K562 (cell line): ENCODE data around the gene SLC7A8. TPM values are rescaled to one million over a fixed set of nuclear protein-coding genes. Genes with fewer than 3 reads are reported as not detected.

Experiments
- ATF1 ChIP-seq, 2 experiments: fragments of 450-650 bp in 1 of 2; IDR thresholded peaks; 2 replicates each; pipeline ENCODE4 v1.6.1; 2016; ENCODE audit warnings: missing compliant biosample characterization in 1 of 2, missing genetic modification characterization in 1 of 2
- BACH1 ChIP-seq: fragments of 200-800 bp; sonication (Bioruptor generic); IDR thresholded peaks from 2 replicates; pipeline ENCODE4 v1.6.1; 2016; ENCODE audit warnings: missing genetic modification characterization, missing compliant biosample characterization
- CBX1 ChIP-seq: sonication (generic); IDR thresholded peaks from 2 replicates; pipeline ENCODE4 v1.6.1; 2016; ENCODE audit warnings: antibody characterized with exemption, low read depth, mild to moderate bottlenecking
- ETV5 ChIP-seq: sonication (generic); formaldehyde crosslinking; IDR thresholded peaks from 2 replicates; pipeline ENCODE4 v1.4.0; 2020; ENCODE audit warnings: low read depth, mild to moderate bottlenecking, missing genetic modification reagents
- FOXA3 ChIP-seq, 2 experiments: fragments of 450-650 bp in 1 of 2; sonication (generic) in 1 of 2; formaldehyde crosslinking; IDR thresholded peaks in 1 of 2; conservative IDR thresholded peaks in 1 of 2; 2 replicates each; pipeline versions ENCODE4 v1.4.0 to v1.8.0; 2020 to 2022; ENCODE audit warnings: mild to moderate bottlenecking in 2 of 2, missing genetic modification reagents in 1 of 2
- GATAD2A ChIP-seq: fragments of 450-650 bp; IDR thresholded peaks from 2 replicates; pipeline ENCODE4 v1.6.1; 2017
- GTF2F1 ChIP-seq: IDR thresholded peaks from 2 replicates; pipeline ENCODE4 v1.6.1; 2011; ENCODE audit warnings: low read depth, low read length, improper control_type of control experiment
- HLTF ChIP-seq: fragments of 450-650 bp; IDR thresholded peaks from 2 replicates; pipeline ENCODE4 v1.6.1; 2016
- KDM5B ChIP-seq: fragments of 200-600 bp; sonication (generic); IDR thresholded peaks from 2 replicates; pipeline ENCODE4 v1.6.1; 2012; ENCODE audit warnings: low read depth, mild to moderate bottlenecking, moderate library complexity, low read length, control low read depth, inconsistent platforms; ENCODE audit not compliant: insufficient replicate concordance
- MTA3 ChIP-seq: fragments of 450-650 bp; formaldehyde crosslinking; IDR thresholded peaks from 2 replicates; pipeline ENCODE4 v1.6.1; 2017; ENCODE audit warnings: mild to moderate bottlenecking, borderline replicate concordance
- NONO ChIP-seq, 2 experiments: fragments of 200-400 bp in 1 of 2; fragments of 450-650 bp in 1 of 2; formaldehyde crosslinking in 1 of 2; IDR thresholded peaks; 2 replicates each; pipeline ENCODE4 v1.6.1; 2017; ENCODE audit warnings: low read depth in 2 of 2, mild to moderate bottlenecking in 2 of 2, moderate library complexity in 2 of 2, low read length in 1 of 2
- SMARCA4 ChIP-seq: fragments of 450-650 bp; IDR thresholded peaks from 2 replicates; pipeline ENCODE4 v1.6.1; 2016
- SPI1 ChIP-seq: IDR thresholded peaks from 2 replicates; pipeline ENCODE4 v1.6.1; 2011; ENCODE audit warnings: low read depth, low read length, control low read depth, borderline replicate concordance
- TFAP4 ChIP-seq: sonication (generic); formaldehyde crosslinking; IDR thresholded peaks from 2 replicates; pipeline ENCODE4 v1.8.0; 2022; ENCODE audit warnings: missing genetic modification reagents, mild to moderate bottlenecking, moderate library complexity, borderline replicate concordance
- YY1 ChIP-seq, 3 experiments: IDR thresholded peaks; 2 replicates each; pipeline ENCODE4 v1.6.1; 2011; ENCODE audit warnings: low read length in 2 of 3, mild to moderate bottlenecking in 2 of 3, moderate library complexity in 2 of 3, borderline replicate concordance in 1 of 3, control low read depth in 1 of 3, low read depth in 1 of 3; ENCODE audit not compliant: insufficient read depth in 3 of 3, insufficient replicate concordance in 2 of 3, control insufficient read depth in 1 of 3, insufficient read length in 1 of 3; ENCODE audit errors: extremely low read depth in 1 of 3
- ZC3H11A ChIP-seq: IDR thresholded peaks from 2 replicates; pipeline ENCODE4 v1.6.1; 2012; ENCODE audit warnings: low read depth, low read length, improper control_type of control experiment
- ZKSCAN1 ChIP-seq: fragments of 150-350 bp; IDR thresholded peaks from 2 replicates; pipeline ENCODE4 v1.6.1; 2016; ENCODE audit warnings: low read depth, low read length
- ZNF644 ChIP-seq: fragments of 200-800 bp; sonication (Bioruptor generic); IDR thresholded peaks from 2 replicates; pipeline ENCODE4 v1.6.1; 2016; ENCODE audit warnings: low read depth, missing genetic modification characterization, missing compliant biosample characterization
- ZNF717 ChIP-seq: fragments of 250-450 bp; sonication (Bioruptor Pico); IDR thresholded peaks from 2 replicates; pipeline ENCODE4 v1.5.0; 2021
- polyA plus RNA-seq, 8 experiments: library from polyadenylated mRNA; depleted of rRNA in 4 of 8; stranded (reverse) in 5 of 8; unstranded in 3 of 8; fragments of >200 nt; fragmentation: Nextera tagmentation in 2 of 8; fragmentation: Illumina TruSeq in 1 of 8; extraction: Ambion mirVana in 2 of 8; extraction: Trizol in 1 of 8; gene quantifications; 2 replicates each; pipeline versions ENCODE4 v1.2.1 to v1.2.3, GENCODE V29; 2011 to 2014; ENCODE audit warnings: inconsistent platforms in 1 of 8, missing spikeins in 1 of 8
- total RNA-seq, 7 experiments: library from RNA; depleted of rRNA in 6 of 7; stranded (reverse); fragments of >200 nt in 6 of 7; fragmentation: Illumina TruSeq in 2 of 7; extraction: Trizol in 2 of 7; gene quantifications; 2 replicates each; pipeline versions ENCODE4 v1.2.1 to v1.2.3, GENCODE V29; 2011 to 2021; ENCODE audit warnings: low replicate concordance in 1 of 7
- TF ChIP-seq, protein P1 (sequence below): fragments of 450-650 bp; formaldehyde crosslinking; IDR thresholded peaks from 2 replicates; pipeline ENCODE4 v1.4.0; 2020; ENCODE audit warnings: mild to moderate bottlenecking, moderate library complexity
- TF ChIP-seq, protein P2 (sequence below), 2 experiments: fragments of 450-650 bp; IDR thresholded peaks; 2 replicates each; pipeline ENCODE4 v1.6.1; 2016

SLC7A8 gene
- total and polyA plus RNA-seq, 9 of the 15 experiments (the other 6 are each of a cell fraction or from before 2014, with no cell fraction given): 2.0 to 33.0 (median 6.0) TPM

DNA sequence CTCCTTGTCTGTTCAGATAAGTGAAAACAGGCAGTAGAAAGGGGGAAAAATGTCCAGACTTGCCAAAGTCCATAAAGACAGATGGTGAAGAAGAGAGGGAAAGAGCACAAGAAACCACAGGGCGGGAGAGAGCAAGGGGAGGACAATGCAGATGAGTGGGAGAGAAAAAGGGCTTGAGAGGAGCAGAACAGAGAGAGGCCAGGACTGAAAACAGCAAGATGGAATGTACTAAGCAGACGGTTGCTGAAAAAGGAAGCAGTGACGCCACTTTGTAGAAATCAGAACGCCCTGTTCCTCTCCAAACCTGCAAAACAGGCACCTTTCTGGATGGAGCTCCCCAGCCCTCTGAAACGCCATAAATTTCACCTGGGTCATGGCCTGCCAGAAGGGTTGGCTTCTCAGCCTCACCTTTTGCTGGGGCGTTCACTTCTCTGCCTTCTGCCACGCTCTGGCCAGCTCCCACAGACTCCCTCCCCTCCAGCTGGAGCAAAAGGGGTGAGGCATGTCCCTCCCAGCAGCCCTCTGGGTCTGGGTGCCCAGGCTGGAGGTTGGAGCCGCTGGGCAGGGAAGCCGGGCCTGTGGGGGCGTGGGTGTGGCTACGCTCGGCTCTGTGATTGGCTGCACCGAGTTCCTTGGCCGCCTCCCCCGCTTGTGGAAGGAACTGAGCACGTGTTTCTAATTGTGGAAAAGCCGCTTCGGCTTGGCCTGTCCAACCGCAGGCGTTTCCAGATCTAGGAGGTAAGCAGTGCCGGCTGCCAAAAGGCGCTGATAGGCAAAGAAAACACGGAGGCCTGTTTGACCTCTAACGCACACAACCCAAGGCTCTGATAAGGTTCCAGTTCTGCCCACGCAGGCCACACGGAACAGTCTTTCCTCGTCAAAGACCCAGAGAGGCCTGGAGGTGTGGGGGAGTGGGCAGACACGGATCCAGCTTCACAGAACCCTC, 29.3 kb downstream of the SLC7A8 start (continued):
- TF ChIP-seq, protein P1, sequence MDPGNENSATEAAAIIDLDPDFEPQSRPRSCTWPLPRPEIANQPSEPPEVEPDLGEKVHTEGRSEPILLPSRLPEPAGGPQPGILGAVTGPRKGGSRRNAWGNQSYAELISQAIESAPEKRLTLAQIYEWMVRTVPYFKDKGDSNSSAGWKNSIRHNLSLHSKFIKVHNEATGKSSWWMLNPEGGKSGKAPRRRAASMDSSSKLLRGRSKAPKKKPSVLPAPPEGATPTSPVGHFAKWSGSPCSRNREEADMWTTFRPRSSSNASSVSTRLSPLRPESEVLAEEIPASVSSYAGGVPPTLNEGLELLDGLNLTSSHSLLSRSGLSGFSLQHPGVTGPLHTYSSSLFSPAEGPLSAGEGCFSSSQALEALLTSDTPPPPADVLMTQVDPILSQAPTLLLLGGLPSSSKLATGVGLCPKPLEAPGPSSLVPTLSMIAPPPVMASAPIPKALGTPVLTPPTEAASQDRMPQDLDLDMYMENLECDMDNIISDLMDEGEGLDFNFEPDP (CRISPR knock-in tag): no peak
- TF ChIP-seq ZNF644 (tag): peak; percentile 51; the same call in 1 of the 2 replicates
- TF ChIP-seq GTF2F1: no peak
- 0 out of 2 replicates have a peak, but pooled peaks have one; percentile 13 for TF ChIP-seq HLTF
- no peak for TF ChIP-seq BACH1 (tag)
- TF ChIP-seq ZKSCAN1: peak; percentile 97
- no peak for TF ChIP-seq ATF1 (CRISPR knock-in tag; IDR thresholded peaks at IDR 0.05)
- TF ChIP-seq ATF1 (tag; IDR thresholded peaks at IDR 0.05): 0 out of 2 replicates have a peak, but pooled peaks have one; percentile 75
- TF ChIP-seq ZNF717 (CRISPR knock-in tag): no peak
- TF ChIP-seq, protein P2, sequence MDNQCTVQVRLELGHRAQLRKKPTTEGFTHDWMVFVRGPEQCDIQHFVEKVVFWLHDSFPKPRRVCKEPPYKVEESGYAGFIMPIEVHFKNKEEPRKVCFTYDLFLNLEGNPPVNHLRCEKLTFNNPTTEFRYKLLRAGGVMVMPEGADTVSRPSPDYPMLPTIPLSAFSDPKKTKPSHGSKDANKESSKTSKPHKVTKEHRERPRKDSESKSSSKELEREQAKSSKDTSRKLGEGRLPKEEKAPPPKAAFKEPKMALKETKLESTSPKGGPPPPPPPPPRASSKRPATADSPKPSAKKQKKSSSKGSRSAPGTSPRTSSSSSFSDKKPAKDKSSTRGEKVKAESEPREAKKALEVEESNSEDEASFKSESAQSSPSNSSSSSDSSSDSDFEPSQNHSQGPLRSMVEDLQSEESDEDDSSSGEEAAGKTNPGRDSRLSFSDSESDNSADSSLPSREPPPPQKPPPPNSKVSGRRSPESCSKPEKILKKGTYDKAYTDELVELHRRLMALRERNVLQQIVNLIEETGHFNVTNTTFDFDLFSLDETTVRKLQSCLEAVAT (IDR thresholded peaks at IDR 0.05): peak in 1 of 2 experiments; percentile 13; a peak in 1 of 4 replicates
- 0 out of 4 replicates have a peak, but pooled peaks of 1 of the 2 experiments have one; percentile 24 for TF ChIP-seq NONO (IDR thresholded peaks at IDR 0.05; ENCODE audit: low read depth in 2 of 2, low read length in 1 of 2)
- peak; percentile 49; the same call in 1 of the 2 replicates for TF ChIP-seq ETV5
- 0 out of 2 replicates have a peak, but pooled peaks have one; percentile 53 for TF ChIP-seq CBX1
- peak; percentile 79; the same call in 1 of the 2 replicates for TF ChIP-seq MTA3
- TF ChIP-seq KDM5B: peak; percentile 59
- 0 out of 2 replicates have a peak, but pooled peaks have one; percentile 0 for TF ChIP-seq SPI1
- peak; percentile 82 for TF ChIP-seq TFAP4 (CRISPR knock-in tag)
- peak in 1 of 2 experiments; percentile 45; a peak in 1 of 4 replicates for TF ChIP-seq FOXA3 (CRISPR knock-in tag; conservative IDR thresholded peaks at IDR 0.05 in 1 of 2, IDR thresholded peaks at IDR 0.05 in 1 of 2)
- peak; percentile 27; the same call in 1 of the 2 replicates for TF ChIP-seq SMARCA4
- no peak for TF ChIP-seq ZC3H11A
- peak in 1 of 3 experiments; percentile 9 for TF ChIP-seq YY1 (IDR thresholded peaks at IDR 0.05; ENCODE audit: borderline replicate concordance in 1 of 3, control insufficient read depth in 1 of 3, extremely low read depth in 1 of 3, insufficient read depth in 3 of 3, insufficient read length in 1 of 3, insufficient replicate concordance in 2 of 3, low read depth in 1 of 3, low read length in 2 of 3)
- TF ChIP-seq GATAD2A: peak; percentile 31; the same call in 1 of the 2 replicates
